ENCODE data around the gene IGSF8. TPM values are rescaled to one million over a fixed set of nuclear protein-coding genes. Genes with fewer than 3 reads are reported as not detected.
A peak's percentile ranks its signal among the peaks of the same experiment; 100 is the strongest.

IGSF8 gene
- total and polyA plus RNA-seq, 10 donors: 15.6 to 28.9 (median 21.7) TPM

GRCh38 chr1:160131803-160132565 is 33.6 kb upstream of the IGSF8 start:
- 80 to 88% (median 82%) methylated on average over 8 of the region's 8 CpGs for WGBS, 5 donors
- Histone ChIP-seq H3K36me3 (no peaks in the 10 kb centered on the region), H3K4me1 (no peaks in the 10 kb centered on the region), H3K4me3 (no peak overlapping the region), H3K27ac (no peak overlapping the region), H3K27me3 (replicated peaks in 1 of 7) (no peaks in the 10 kb centered on the region), H3K9me3 (no peaks in the 10 kb centered on the region)
- TF ChIP-seq POLR2AphosphoS5 (IDR thresholded peaks at IDR 0.05) (peak in 2 of 3 donors; percentile 11 to 16), POLR2A (IDR thresholded peaks at IDR 0.05) (no peak)
- intact Hi-C loops (cut with DNase I; ENCODE audit: low total_unique reads): no loop called here
- peak; percentile 11 for DNase-seq

GRCh38 chr1:160130939-160131338 is 32.5 kb upstream of the IGSF8 start:
- 91 to 100% (median 96%) methylated on average over 1 of the region's 1 CpG for WGBS, 5 donors

GRCh38 chr1:160130486-160130885 is 32.1 kb upstream of the IGSF8 start:
- no peak for TF ChIP-seq POLR2AphosphoS5 (IDR thresholded peaks at IDR 0.05)
- no peak for TF ChIP-seq CTCF (IDR thresholded peaks at IDR 0.05 in 8 of 11, conservative IDR thresholded peaks at IDR 0.05 in 3 of 11)
- TF ChIP-seq POLR2A (IDR thresholded peaks at IDR 0.05): no peak
- Histone ChIP-seq H3K4me1 (no peaks in the 10 kb centered on the region), H3K9me3 (no peaks in the 10 kb centered on the region), H3K27ac (no peak overlapping the region), H3K4me3 (no peak overlapping the region), H3K27me3 (replicated peaks in 1 of 7) (no peaks in the 10 kb centered on the region), H3K36me3 (no peaks in the 10 kb centered on the region)
- intact Hi-C loops (cut with DNase I; ENCODE audit: low total_unique reads): no loop called here
- 81 to 93% (median 83%) methylated on average over 5 of the region's 5 CpGs for WGBS, 5 donors
- peak; percentile 48 for DNase-seq

More at GRCh38 chr1:160130939-160131338, 32.5 kb upstream of the IGSF8 start:
- Histone ChIP-seq H3K36me3 (no peaks in the 10 kb centered on the region), H3K27me3 (replicated peaks in 1 of 7) (no peaks in the 10 kb centered on the region), H3K4me1 (no peaks in the 10 kb centered on the region), H3K27ac (no peak overlapping the region), H3K4me3 (no peak overlapping the region), H3K9me3 (no peaks in the 10 kb centered on the region)
- DNase-seq: no peak
- no peak for TF ChIP-seq POLR2A (IDR thresholded peaks at IDR 0.05)
- TF ChIP-seq POLR2AphosphoS5 (IDR thresholded peaks at IDR 0.05): no peak
- TF ChIP-seq CTCF (IDR thresholded peaks at IDR 0.05 in 8 of 11, conservative IDR thresholded peaks at IDR 0.05 in 3 of 11): no peak
- intact Hi-C loops (cut with DNase I; ENCODE audit: low total_unique reads): no loop called here

- intact Hi-C loops (cut with DNase I; ENCODE audit: low total_unique reads): no loop called here
- DNase-seq: no peak
- Histone ChIP-seq H3K4me1 (no peaks in the 10 kb centered on the region), H3K4me3 (no peak overlapping the region), H3K36me3 (no peaks in the 10 kb centered on the region), H3K27me3 (replicated peaks in 1 of 7) (no peaks in the 10 kb centered on the region), H3K9me3 (no peaks in the 10 kb centered on the region), H3K27ac (no peak overlapping the region)
- 83 to 90% (median 86%) methylated on average over 11 of the region's 11 CpGs for WGBS, 5 donors
- TF ChIP-seq POLR2AphosphoS5 (IDR thresholded peaks at IDR 0.05): no peak
- TF ChIP-seq CTCF (IDR thresholded peaks at IDR 0.05 in 8 of 11, conservative IDR thresholded peaks at IDR 0.05 in 3 of 11): no peak
- no peak for TF ChIP-seq POLR2A (IDR thresholded peaks at IDR 0.05)
These were observed 31.5 kb upstream of the IGSF8 start for GRCh38 chr1:160129966-160130365.

All from spleen (tissue), 11 donors.